Measurements from ENCODE around the gene DISP1.
A peak's percentile ranks its signal among the peaks of the same experiment; 100 is the strongest.

Gene DISP1

DNA sequence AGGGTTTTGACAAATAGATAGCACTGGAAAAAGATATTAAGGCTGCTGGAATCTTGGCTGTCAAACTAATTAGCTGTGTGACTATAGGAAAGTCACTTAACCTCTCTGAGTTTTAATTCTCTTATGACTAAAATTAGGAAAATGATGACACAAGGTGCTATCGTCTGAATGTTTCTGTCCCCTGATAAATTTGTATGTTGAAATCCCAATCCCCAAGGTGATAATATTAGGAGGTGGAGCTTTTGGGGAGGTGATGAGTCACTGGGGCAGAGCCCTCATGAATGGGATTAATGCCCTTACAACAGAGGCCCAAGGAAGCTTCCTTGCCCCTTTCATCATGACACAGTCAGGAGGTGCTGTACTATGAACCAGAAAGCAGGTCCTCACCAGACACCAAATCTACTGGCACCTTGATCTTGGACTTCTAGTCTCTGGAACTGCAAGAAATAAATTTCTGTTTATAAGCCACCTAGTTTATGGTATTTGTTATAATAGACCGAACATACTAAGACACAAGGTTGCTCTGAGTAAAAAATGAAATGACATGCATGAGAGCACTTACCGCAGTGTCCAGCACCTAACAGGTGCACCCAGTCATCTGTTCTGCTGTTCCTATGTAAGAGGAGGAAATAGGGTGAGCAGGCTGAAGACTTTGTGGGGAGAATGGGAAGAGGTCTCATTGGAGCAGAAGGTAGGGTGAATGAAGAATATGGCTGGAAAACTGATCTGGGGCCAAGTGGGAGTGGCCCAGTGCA, 26.3 kb upstream of the DISP1 start:
- H3K36me3 ChIP-seq (replicated peaks), result no peaks in the 10 kb centered on the region

DNA sequence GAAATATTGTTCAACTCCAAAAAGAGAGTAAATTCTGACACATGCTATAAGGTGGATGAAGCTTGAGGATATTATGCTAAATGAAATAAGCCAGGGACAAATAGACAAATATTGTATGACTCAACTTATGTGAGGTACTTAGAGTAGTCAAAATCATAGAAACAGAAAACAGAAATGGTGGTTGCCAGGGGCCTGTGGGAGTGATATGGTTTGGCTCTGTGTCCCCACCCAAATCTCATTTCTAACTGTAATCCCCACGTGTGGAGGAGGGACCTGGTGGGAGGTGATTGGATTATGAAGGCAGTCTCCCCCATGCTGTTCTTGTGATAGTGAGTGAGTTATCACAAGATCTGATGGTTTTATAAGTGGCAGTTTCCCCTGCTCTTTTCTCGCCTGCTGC, 24.7 kb upstream of the DISP1 start:
- in situ Hi-C loops (cut with HindIII; ENCODE audit: low pct_ligation_motif_present, low sequenced_read_pairs), result no loop called here
- H3K27me3 ChIP-seq (replicated peaks), result no peaks in the 10 kb centered on the region
- H3K4me3 ChIP-seq (ENCODE audit: low read depth, low read length), result no peak overlapping the region
- DNase-seq, result no peak
- no peaks in the 10 kb centered on the region for H3K36me3 ChIP-seq (replicated peaks)
- no peak overlapping the region for H3K27ac ChIP-seq
- TF ChIP-seq, protein P1, sequence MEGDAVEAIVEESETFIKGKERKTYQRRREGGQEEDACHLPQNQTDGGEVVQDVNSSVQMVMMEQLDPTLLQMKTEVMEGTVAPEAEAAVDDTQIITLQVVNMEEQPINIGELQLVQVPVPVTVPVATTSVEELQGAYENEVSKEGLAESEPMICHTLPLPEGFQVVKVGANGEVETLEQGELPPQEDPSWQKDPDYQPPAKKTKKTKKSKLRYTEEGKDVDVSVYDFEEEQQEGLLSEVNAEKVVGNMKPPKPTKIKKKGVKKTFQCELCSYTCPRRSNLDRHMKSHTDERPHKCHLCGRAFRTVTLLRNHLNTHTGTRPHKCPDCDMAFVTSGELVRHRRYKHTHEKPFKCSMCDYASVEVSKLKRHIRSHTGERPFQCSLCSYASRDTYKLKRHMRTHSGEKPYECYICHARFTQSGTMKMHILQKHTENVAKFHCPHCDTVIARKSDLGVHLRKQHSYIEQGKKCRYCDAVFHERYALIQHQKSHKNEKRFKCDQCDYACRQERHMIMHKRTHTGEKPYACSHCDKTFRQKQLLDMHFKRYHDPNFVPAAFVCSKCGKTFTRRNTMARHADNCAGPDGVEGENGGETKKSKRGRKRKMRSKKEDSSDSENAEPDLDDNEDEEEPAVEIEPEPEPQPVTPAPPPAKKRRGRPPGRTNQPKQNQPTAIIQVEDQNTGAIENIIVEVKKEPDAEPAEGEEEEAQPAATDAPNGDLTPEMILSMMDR (IDR thresholded peaks at IDR 0.05; ENCODE audit: low read depth, low read length, missing control alignments), result no peak

More for the DNA sequence above, 26.3 kb upstream of the DISP1 start:
- no peak for DNase-seq
- in situ Hi-C loops (cut with HindIII; ENCODE audit: low pct_ligation_motif_present, low sequenced_read_pairs), result loop anchor here (10.0 kb wide), 1 partner anchor 296 kb away; no protein-coding TSS in a partner anchor
- Histone ChIP-seq H3K4me3 (ENCODE audit: low read depth, low read length) (no peak overlapping the region), H3K27me3 (replicated peaks) (peaks cover 3% of the 10 kb centered on the region), H3K27ac (no peak overlapping the region)
- TF ChIP-seq, protein P1 (IDR thresholded peaks at IDR 0.05; ENCODE audit: low read depth, low read length, missing control alignments), result no peak

DNA sequence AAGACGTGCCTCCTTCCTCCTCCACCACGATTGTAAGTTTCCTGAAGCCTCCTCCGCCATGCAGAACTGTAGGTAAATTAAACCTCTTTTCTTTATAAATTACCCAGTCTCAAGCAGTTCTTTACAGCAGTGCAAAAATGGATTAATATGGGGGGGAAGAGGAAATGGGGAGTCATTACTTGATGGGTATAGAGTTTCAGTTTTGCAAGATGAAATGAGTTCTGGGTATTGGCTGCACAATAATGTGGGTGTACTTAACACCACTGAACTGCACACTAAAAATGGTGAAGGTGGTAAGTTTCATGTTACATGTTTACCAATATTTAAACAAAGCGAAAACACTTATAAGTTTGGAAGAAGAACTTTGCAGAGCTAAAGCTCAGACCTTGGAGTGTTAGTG, 24.3 kb upstream of the DISP1 start:
- Histone ChIP-seq H3K4me3 (ENCODE audit: low read depth, low read length) (no peak overlapping the region), H3K36me3 (replicated peaks) (no peaks in the 10 kb centered on the region), H3K27ac (no peak overlapping the region), H3K27me3 (replicated peaks) (no peaks in the 10 kb centered on the region)
- in situ Hi-C loops (cut with HindIII; ENCODE audit: low pct_ligation_motif_present, low sequenced_read_pairs), result no loop called here
- no peak for DNase-seq
- TF ChIP-seq, protein P1 (IDR thresholded peaks at IDR 0.05; ENCODE audit: low read depth, low read length, missing control alignments), result no peak

DNA sequence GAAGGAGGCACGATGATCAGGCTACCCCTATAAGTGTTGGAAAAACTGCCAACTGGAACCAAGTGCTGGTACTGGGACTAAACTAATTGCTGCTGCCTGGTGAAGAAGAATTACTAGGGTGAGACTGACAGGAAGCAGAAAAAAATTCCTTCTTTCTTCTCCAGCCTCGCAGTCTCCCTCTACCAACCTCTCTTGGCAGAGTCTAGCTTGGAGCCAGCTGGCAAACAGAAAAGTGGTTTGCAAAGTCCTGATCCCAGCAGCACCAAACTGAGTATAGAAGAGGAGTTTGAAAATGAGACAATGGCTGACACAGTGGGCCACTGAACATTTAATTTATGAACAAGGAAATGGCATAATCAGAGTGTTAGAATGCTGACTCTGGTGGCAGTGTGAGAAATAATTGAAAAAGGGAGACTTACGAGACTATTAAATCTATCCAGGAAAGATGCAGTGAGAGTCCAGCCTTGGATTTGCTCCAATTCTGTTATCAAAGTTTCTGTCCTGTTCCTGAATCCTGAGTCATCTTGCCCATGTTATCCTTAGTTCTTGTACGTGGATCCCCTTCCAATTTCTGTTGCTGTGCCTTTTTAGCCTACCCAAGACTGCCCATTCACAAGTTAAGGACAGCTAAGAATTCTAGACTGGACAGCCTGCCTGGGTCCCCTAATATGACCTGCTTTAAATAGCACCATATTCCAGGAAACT, 23.7 kb upstream of the DISP1 start:
- TF ChIP-seq, protein P1 (IDR thresholded peaks at IDR 0.05; ENCODE audit: low read depth, low read length, missing control alignments), result no peak
- peak; percentile 54 for DNase-seq
- Histone ChIP-seq H3K4me3 (ENCODE audit: low read depth, low read length) (no peak overlapping the region), H3K27me3 (replicated peaks) (no peaks in the 10 kb centered on the region), H3K36me3 (replicated peaks) (no peaks in the 10 kb centered on the region), H3K27ac (no peak overlapping the region)
- in situ Hi-C loops (cut with HindIII; ENCODE audit: low pct_ligation_motif_present, low sequenced_read_pairs), result no loop called here

DNA sequence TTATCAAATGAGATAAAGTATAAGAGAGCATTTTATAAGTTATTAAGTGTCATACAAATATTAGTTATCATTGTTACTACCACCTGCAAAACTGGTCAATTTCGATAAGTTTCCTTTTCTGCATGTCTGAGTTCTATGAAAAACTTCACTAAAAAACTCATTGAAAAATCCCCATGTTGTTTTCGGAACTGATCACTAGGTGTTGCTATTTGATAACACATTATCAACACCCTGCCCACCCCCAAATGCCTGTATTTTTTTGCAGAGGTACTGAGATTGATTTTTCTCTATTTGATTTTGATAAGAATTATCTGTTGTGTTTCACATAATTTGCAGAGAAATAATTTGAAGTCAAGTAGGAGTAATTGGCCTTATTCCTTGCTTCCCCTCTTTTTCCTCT, 22.1 kb upstream of the DISP1 start:
- DNase-seq, result no peak

More for the DNA sequence above, 22.1 kb upstream of the DISP1 start:
- no peak overlapping the region for H3K27ac ChIP-seq
- in situ Hi-C loops (cut with HindIII; ENCODE audit: low pct_ligation_motif_present, low sequenced_read_pairs), result no loop called here
- TF ChIP-seq, protein P1 (IDR thresholded peaks at IDR 0.05; ENCODE audit: low read depth, low read length, missing control alignments), result peak; percentile 46
- H3K27me3 ChIP-seq (replicated peaks), result no peaks in the 10 kb centered on the region
- H3K36me3 ChIP-seq (replicated peaks), result no peaks in the 10 kb centered on the region
- no peak overlapping the region for H3K4me3 ChIP-seq (ENCODE audit: low read depth, low read length)

All from brain microvascular endothelial cell (primary cell).